Epithelial cell of proximal tubule (primary cell): ENCODE results near the gene MOCOS. TPM values are rescaled to one million over a fixed set of nuclear protein-coding genes. Genes with fewer than 3 reads are reported as not detected.
"Not testable (repeated sequence)": the region's sequence is repeated elsewhere in the genome, so short reads cannot be mapped to it uniquely, and the experiment has no call there.

Source experiments
- DNase-seq: peaks from one replicate; pipeline ENCODE4 v3.0.0-alpha.2; 2011; ENCODE audit warnings: low read depth
- H3K4me3 ChIP-seq: 2 replicates; pipeline ENCODE4 v1.5.1; 2011; ENCODE audit warnings: low read depth, mild to moderate bottlenecking, low read length
- total RNA-seq: library from RNA; depleted of rRNA; stranded (reverse); fragments of >200 nt; gene quantifications from 2 replicates; pipeline ENCODE4 v1.2.3, GENCODE V29; 2015
- TF ChIP-seq, protein P1 (sequence below): conservative IDR thresholded peaks from 2 replicates; pipeline ENCODE4 v1.5.1; 2012; ENCODE audit warnings: low read depth, mild to moderate bottlenecking, low read length

The MOCOS gene
- total RNA-seq, 1 donor from 2014 or later: 5.7 TPM

GRCh38 chr18:36167692-36168218 lies 19.5 kb upstream of the MOCOS start:
- no peak overlapping the region for H3K4me3 ChIP-seq
- TF ChIP-seq, protein P1, sequence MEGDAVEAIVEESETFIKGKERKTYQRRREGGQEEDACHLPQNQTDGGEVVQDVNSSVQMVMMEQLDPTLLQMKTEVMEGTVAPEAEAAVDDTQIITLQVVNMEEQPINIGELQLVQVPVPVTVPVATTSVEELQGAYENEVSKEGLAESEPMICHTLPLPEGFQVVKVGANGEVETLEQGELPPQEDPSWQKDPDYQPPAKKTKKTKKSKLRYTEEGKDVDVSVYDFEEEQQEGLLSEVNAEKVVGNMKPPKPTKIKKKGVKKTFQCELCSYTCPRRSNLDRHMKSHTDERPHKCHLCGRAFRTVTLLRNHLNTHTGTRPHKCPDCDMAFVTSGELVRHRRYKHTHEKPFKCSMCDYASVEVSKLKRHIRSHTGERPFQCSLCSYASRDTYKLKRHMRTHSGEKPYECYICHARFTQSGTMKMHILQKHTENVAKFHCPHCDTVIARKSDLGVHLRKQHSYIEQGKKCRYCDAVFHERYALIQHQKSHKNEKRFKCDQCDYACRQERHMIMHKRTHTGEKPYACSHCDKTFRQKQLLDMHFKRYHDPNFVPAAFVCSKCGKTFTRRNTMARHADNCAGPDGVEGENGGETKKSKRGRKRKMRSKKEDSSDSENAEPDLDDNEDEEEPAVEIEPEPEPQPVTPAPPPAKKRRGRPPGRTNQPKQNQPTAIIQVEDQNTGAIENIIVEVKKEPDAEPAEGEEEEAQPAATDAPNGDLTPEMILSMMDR: no peak
- no peak for DNase-seq

- H3K4me3 ChIP-seq, DNase-seq: not testable (repeated sequence)
Measured at GRCh38 chr18:36168296-36168695, 19.0 kb upstream of the MOCOS start.

- DNase-seq: no peak
- TF ChIP-seq, protein P1: no peak
- no peak overlapping the region for H3K4me3 ChIP-seq
Measured at GRCh38 chr18:36169938-36170337, 17.4 kb upstream of the MOCOS start.

DNA sequence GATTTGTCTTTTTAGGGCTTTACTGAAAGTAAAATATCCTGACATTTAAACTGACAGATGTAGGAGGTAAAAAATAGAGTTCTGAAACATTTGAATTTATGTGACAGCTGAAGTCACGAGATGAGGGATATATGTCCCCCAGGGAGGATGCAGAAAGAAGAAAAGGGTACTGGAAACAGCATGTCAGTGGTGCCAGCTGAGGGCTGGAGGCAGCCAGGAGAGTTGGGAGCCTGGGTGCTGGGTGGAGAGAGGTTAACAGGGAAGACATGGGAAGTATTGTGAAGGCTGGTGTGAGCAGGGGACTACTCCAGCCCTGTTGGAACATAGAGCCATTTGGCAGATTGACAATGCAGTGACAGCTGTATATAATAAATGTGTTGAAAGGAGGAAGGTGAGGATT lies 11.8 kb upstream of the MOCOS start:
- TF ChIP-seq, protein P1: no peak
- DNase-seq: no peak
- no peak overlapping the region for H3K4me3 ChIP-seq

GRCh38 chr18:36176177-36176584 lies 11.1 kb upstream of the MOCOS start:
- TF ChIP-seq, protein P1: no peak
- H3K4me3 ChIP-seq: no peak overlapping the region
- DNase-seq: no peak

DNA sequence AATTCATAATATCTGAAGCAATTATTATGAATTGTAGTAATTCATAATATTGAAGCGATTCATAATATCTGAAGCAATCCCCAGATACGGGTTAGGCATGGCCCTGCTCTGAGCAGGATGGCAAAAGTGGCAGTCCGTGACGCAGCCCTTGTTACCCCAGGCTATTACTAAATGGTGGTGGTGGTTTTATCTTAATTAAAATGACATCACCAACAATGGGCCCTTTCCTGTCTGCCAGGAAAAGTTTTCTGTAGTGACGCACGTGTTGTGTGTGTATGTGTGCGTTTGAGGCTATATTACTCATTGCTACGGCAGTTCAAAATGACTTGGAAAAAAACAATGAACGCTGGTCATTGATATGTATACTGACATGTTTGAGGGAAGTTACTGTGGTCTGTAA lies 10.6 kb upstream of the MOCOS start:
- DNase-seq: no peak
- TF ChIP-seq, protein P1: no peak
- H3K4me3 ChIP-seq: no peak overlapping the region

DNA sequence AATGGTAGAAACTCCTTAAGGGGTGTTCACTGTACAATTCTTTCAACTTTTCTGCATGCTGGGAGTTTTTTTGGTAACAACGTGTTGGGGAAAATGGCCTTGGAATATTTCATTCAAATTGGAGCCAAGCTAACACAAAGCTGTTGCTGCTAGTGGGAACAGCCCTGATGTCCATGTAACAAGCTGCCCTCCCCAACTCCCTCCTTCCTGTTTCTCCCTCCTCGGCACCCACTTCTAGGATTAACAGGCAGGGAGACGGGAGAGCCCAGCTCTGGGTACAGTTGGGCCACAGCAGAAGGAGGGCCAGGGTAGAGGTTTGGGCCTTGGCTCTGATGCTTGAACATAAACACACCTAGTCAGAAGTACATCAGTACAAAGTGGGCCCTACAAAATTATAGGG lies 9.4 kb upstream of the MOCOS start:
- no peak overlapping the region for H3K4me3 ChIP-seq
- no peak for DNase-seq
- TF ChIP-seq, protein P1: no peak
